SK-N-SH treated with all-trans-retinoic acid at 6 μM for 48 hours (cell line): ENCODE measurements around the gene RAMACL.

Source experiments
- ATAC-seq: fragments of 200-7000 bp; cut with Tn5 transposase; 3 replicates; pipeline ENCODE4 v1.9.1; 2020; ENCODE audit warnings: mild to moderate bottlenecking, moderate library complexity
- ARNTL ChIP-seq: fragments of 450-650 bp; formaldehyde crosslinking; IDR thresholded peaks from 2 replicates; pipeline ENCODE4 v1.5.0; 2020; ENCODE audit warnings: low read depth, mild to moderate bottlenecking, moderate library complexity, borderline replicate concordance
- BACH2 ChIP-seq: fragments of 250-450 bp; sonication (Bioruptor Pico); IDR thresholded peaks from 2 replicates; pipeline ENCODE4 v1.9.0; 2021; ENCODE audit warnings: mild to moderate bottlenecking, borderline replicate concordance
- CSDC2 ChIP-seq: fragments of 250-450 bp; sonication (Bioruptor Pico); IDR thresholded peaks from 2 replicates; pipeline ENCODE4 v1.5.0; 2020; ENCODE audit warnings: mild to moderate bottlenecking, moderate library complexity
- ESRRG ChIP-seq: fragments of 250-450 bp; sonication (Bioruptor Pico); IDR thresholded peaks from 2 replicates; pipeline ENCODE4 v1.6.1; 2021; ENCODE audit warnings: mild to moderate bottlenecking
- GLIS3 ChIP-seq: fragments of 250-450 bp; sonication (Bioruptor Pico); IDR thresholded peaks from 2 replicates; pipeline ENCODE4 v1.5.0; 2020; ENCODE audit warnings: mild to moderate bottlenecking, moderate library complexity
- ISL1 ChIP-seq: fragments of 250-450 bp; sonication (Bioruptor Pico); IDR thresholded peaks from 2 replicates; pipeline ENCODE4 v2.1.2; 2022; ENCODE audit warnings: mild to moderate bottlenecking, moderate library complexity
- OSR1 ChIP-seq: fragments of 250-450 bp; sonication (Bioruptor Pico); IDR thresholded peaks from 2 replicates; pipeline ENCODE4 v1.8.0; 2022; ENCODE audit warnings: moderate library complexity, mild to moderate bottlenecking, inconsistent platforms
- POU6F1 ChIP-seq: fragments of 250-450 bp; sonication (Bioruptor Pico); IDR thresholded peaks from 2 replicates; pipeline ENCODE4 v1.8.0; 2021; ENCODE audit warnings: low read depth, mild to moderate bottlenecking, moderate library complexity, borderline replicate concordance
- PPARA ChIP-seq: fragments of 250-450 bp; sonication (Bioruptor Pico); IDR thresholded peaks from 2 replicates; pipeline ENCODE4 v1.5.0; 2020; ENCODE audit warnings: mild to moderate bottlenecking, borderline replicate concordance
- RARB ChIP-seq: fragments of 250-450 bp; sonication (Bioruptor Pico); IDR thresholded peaks from 2 replicates; pipeline ENCODE4 v1.8.0; 2021; ENCODE audit warnings: mild to moderate bottlenecking, moderate library complexity
- SNAI2 ChIP-seq: fragments of 250-450 bp; sonication (Bioruptor Pico); IDR thresholded peaks from 2 replicates; pipeline ENCODE4 v1.5.0; 2020; ENCODE audit warnings: mild to moderate bottlenecking, moderate library complexity
- TCF4 ChIP-seq: fragments of 250-450 bp; sonication (Bioruptor Pico); IDR thresholded peaks from 2 replicates; pipeline ENCODE4 v1.8.0; 2021; ENCODE audit warnings: mild to moderate bottlenecking, moderate library complexity, borderline replicate concordance
- TOX ChIP-seq: fragments of 250-450 bp; sonication (Bioruptor Pico); IDR thresholded peaks from 2 replicates; pipeline ENCODE4 v1.8.0; 2021; ENCODE audit warnings: mild to moderate bottlenecking, moderate library complexity, borderline replicate concordance
- ZFP30 ChIP-seq: fragments of 450-650 bp; formaldehyde crosslinking; IDR thresholded peaks from 2 replicates; pipeline ENCODE4 v1.5.0; 2022; ENCODE audit warnings: mild to moderate bottlenecking, moderate library complexity
- ZNF565 ChIP-seq: fragments of 450-650 bp; formaldehyde crosslinking; conservative IDR thresholded peaks from 2 replicates; pipeline ENCODE4 v1.5.0; 2020; ENCODE audit warnings: low read depth, mild to moderate bottlenecking, moderate library complexity
- ZNF8 ChIP-seq: fragments of 450-650 bp; formaldehyde crosslinking; IDR thresholded peaks from 2 replicates; pipeline ENCODE4 v1.5.0; 2020; ENCODE audit warnings: mild to moderate bottlenecking, moderate library complexity
- TF ChIP-seq, protein P1 (sequence below): fragments of 250-450 bp; sonication (Bioruptor Pico); IDR thresholded peaks from 2 replicates; pipeline ENCODE4 v1.5.0; 2020; ENCODE audit warnings: mild to moderate bottlenecking, moderate library complexity
- TF ChIP-seq, protein P2 (sequence below): fragments of 250-450 bp; sonication (Bioruptor Pico); IDR thresholded peaks from 2 replicates; pipeline ENCODE4 v1.5.1; 2020; ENCODE audit warnings: low read depth, mild to moderate bottlenecking, moderate library complexity
- TF ChIP-seq, protein P3 (sequence below): fragments of 250-450 bp; sonication (Bioruptor Pico); IDR thresholded peaks from 2 replicates; pipeline ENCODE4 v1.8.0; 2020; ENCODE audit warnings: mild to moderate bottlenecking, moderate library complexity, borderline replicate concordance
- TF ChIP-seq, protein P4 (sequence below): fragments of 250-450 bp; sonication (Bioruptor Pico); IDR thresholded peaks from 2 replicates; pipeline ENCODE4 v1.5.1; 2021; ENCODE audit warnings: mild to moderate bottlenecking, moderate library complexity

Gene RAMACL

DNA sequence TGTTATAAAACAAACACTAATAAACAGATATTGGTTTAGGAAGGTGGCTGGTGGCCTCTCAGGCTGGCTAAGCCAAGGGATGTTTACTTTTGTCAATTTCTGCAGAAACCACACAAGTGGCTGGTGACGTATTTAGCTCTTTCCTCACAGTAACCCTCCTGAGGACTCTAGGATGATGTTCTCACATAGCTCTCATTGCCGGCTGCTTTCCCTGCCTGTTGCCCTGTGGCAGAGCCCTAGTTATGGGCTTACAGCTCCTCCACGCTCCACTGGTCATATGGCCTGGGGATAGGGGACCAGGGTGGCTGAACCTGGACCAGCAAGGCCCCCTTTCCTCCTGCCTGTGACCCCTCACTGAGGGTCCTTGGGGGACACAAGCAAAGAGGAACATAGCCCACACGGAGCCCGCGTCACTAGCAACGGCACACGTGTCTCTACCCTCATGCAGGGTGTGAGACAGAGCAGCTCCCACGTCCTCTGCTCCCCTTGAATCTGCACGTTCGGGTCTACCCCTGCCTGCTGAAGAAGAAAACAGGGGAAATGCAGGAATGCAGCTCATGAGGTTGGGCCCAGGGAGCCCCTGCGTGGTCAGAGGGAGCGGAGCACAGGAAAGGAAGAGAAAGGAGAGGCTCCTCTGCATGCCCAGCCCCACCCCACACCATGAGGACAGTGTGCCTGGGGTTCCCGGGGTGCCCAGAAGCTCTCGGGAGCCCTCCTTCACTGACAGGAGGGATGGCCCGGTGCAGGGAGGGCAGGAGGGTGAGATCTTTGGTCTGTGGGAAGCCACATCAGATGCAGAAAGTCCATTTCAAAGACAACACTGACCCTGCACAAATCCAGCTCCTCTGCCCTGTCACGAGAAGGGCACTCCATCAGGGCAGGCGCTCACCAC is 13.9 kb downstream of the RAMACL start:
- TF ChIP-seq GLIS3 (CRISPR knock-in tag) (no peak), OSR1 (CRISPR knock-in tag) (no peak), POU6F1 (CRISPR knock-in tag) (no peak), RARB (CRISPR knock-in tag) (no peak), ISL1 (CRISPR knock-in tag) (no peak), ESRRG (CRISPR knock-in tag) (no peak), ZNF8 (CRISPR knock-in tag) (no peak), TCF4 (CRISPR knock-in tag) (no peak), ARNTL (no peak), PPARA (CRISPR knock-in tag) (no peak), ZFP30 (CRISPR knock-in tag) (no peak), ZNF565 (no peak), SNAI2 (no peak), BACH2 (CRISPR knock-in tag) (no peak), TOX (no peak)
- TF ChIP-seq, protein P1, sequence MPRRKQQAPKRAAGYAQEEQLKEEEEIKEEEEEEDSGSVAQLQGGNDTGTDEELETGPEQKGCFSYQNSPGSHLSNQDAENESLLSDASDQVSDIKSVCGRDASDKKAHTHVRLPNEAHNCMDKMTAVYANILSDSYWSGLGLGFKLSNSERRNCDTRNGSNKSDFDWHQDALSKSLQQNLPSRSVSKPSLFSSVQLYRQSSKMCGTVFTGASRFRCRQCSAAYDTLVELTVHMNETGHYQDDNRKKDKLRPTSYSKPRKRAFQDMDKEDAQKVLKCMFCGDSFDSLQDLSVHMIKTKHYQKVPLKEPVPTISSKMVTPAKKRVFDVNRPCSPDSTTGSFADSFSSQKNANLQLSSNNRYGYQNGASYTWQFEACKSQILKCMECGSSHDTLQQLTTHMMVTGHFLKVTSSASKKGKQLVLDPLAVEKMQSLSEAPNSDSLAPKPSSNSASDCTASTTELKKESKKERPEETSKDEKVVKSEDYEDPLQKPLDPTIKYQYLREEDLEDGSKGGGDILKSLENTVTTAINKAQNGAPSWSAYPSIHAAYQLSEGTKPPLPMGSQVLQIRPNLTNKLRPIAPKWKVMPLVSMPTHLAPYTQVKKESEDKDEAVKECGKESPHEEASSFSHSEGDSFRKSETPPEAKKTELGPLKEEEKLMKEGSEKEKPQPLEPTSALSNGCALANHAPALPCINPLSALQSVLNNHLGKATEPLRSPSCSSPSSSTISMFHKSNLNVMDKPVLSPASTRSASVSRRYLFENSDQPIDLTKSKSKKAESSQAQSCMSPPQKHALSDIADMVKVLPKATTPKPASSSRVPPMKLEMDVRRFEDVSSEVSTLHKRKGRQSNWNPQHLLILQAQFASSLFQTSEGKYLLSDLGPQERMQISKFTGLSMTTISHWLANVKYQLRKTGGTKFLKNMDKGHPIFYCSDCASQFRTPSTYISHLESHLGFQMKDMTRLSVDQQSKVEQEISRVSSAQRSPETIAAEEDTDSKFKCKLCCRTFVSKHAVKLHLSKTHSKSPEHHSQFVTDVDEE: no peak
- TF ChIP-seq, protein P2, sequence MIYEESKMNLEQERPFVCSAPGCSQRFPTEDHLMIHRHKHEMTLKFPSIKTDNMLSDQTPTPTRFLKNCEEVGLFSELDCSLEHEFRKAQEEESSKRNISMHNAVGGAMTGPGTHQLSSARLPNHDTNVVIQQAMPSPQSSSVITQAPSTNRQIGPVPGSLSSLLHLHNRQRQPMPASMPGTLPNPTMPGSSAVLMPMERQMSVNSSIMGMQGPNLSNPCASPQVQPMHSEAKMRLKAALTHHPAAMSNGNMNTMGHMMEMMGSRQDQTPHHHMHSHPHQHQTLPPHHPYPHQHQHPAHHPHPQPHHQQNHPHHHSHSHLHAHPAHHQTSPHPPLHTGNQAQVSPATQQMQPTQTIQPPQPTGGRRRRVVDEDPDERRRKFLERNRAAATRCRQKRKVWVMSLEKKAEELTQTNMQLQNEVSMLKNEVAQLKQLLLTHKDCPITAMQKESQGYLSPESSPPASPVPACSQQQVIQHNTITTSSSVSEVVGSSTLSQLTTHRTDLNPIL: no peak
- ATAC-seq: peak; percentile 31

DNA sequence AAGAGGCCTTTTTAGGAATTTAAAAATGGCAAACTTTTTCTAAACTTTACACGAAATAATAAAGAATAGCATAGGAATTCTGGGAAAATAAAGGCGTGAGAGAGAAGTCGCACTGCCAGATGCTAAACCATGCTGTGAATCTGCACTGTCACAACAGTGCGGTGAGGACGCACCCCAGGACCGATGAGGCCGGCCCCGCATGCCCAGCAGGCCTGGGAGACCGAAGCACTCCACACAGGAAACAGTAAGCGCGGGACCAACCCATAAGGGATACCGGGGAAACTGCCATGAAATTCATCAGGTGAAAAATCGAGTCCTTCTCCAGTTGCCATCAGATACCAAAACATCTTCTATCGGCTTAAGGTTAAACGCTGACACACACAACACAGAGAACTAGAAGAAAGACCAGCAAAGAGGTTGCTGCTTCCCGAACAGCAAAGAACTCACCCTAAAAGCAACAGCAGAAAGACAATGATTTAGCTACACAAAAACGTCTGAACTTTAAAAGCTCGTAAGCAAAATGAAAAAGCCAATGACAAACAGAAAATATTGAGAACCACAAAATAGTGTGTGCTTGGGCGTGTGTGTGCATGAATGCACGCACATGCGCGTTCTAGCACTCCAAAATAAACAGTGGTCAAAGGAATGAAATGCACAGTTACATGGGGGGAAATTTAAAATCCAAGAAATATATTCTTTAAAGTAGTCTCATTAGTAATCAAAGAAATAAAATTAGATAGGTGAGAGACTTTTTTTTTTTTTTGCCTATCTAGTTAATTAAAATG is 15.4 kb downstream of the RAMACL start:
- ATAC-seq: no peak
- TF ChIP-seq TOX (no peak), TCF4 (CRISPR knock-in tag) (no peak), ISL1 (CRISPR knock-in tag) (no peak), BACH2 (CRISPR knock-in tag) (no peak), ZNF8 (CRISPR knock-in tag) (no peak), PPARA (CRISPR knock-in tag) (no peak), OSR1 (CRISPR knock-in tag) (no peak), ZFP30 (CRISPR knock-in tag) (no peak), CSDC2 (CRISPR knock-in tag) (no peak), GLIS3 (CRISPR knock-in tag) (no peak), ARNTL (no peak)
- TF ChIP-seq, protein P3, sequence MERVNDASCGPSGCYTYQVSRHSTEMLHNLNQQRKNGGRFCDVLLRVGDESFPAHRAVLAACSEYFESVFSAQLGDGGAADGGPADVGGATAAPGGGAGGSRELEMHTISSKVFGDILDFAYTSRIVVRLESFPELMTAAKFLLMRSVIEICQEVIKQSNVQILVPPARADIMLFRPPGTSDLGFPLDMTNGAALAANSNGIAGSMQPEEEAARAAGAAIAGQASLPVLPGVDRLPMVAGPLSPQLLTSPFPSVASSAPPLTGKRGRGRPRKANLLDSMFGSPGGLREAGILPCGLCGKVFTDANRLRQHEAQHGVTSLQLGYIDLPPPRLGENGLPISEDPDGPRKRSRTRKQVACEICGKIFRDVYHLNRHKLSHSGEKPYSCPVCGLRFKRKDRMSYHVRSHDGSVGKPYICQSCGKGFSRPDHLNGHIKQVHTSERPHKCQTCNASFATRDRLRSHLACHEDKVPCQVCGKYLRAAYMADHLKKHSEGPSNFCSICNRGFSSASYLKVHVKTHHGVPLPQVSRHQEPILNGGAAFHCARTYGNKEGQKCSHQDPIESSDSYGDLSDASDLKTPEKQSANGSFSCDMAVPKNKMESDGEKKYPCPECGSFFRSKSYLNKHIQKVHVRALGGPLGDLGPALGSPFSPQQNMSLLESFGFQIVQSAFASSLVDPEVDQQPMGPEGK (CRISPR knock-in tag): no peak
- TF ChIP-seq, protein P2: no peak
- TF ChIP-seq, protein P1: no peak
- TF ChIP-seq, protein P4, sequence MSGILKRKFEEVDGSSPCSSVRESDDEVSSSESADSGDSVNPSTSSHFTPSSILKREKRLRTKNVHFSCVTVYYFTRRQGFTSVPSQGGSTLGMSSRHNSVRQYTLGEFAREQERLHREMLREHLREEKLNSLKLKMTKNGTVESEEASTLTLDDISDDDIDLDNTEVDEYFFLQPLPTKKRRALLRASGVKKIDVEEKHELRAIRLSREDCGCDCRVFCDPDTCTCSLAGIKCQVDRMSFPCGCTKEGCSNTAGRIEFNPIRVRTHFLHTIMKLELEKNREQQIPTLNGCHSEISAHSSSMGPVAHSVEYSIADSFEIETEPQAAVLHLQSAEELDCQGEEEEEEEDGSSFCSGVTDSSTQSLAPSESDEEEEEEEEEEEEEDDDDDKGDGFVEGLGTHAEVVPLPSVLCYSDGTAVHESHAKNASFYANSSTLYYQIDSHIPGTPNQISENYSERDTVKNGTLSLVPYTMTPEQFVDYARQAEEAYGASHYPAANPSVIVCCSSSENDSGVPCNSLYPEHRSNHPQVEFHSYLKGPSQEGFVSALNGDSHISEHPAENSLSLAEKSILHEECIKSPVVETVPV (CRISPR knock-in tag): no peak
